Measurements from ENCODE around the gene RREB1. TPM values are rescaled to one million over a fixed set of nuclear protein-coding genes. Genes with fewer than 3 reads are reported as not detected.

Gene RREB1
- polyA plus RNA-seq, 1 donor from 2014 or later, result not detected

DNA sequence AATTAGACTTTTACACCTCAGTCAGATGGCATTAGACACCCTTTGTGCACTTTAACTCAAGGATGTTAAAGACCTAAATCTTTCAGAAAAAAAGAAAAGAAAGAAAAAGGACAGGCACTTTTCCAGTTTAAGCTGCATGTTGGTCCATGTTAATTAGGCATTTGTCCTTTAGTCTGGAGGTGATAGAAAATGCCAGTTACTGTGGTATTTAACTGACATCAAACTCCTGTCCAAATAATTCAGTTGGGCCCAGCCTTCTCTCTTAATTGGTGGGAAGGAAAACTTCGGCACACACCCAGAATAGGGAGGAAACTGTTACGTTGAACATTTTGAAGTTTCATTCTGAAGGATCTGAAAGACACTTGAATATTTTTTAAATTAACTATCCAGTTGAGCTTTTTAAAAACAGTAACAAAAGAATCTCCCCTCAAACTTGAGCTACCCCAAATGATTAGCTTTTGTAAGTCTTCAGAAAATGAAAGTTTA, 30.3 kb downstream of the RREB1 start:
- no peaks in the 10 kb centered on the region for H3K9me3 ChIP-seq (ENCODE audit: low read length)
- no peaks in the 10 kb centered on the region for H3K27me3 ChIP-seq (ENCODE audit: insufficient read depth, low read depth, low read length)
- H3K9ac ChIP-seq (ENCODE audit: low read length), result no peak overlapping the region
- H3K4me3 ChIP-seq (ENCODE audit: low read length), result no peak overlapping the region
- TF ChIP-seq EP300 (conservative IDR thresholded peaks at IDR 0.05; ENCODE audit: poor library complexity, severe bottlenecking) (no peak), SMC3 (conservative IDR thresholded peaks at IDR 0.05; ENCODE audit: poor library complexity) (no peak), TAF1 (IDR thresholded peaks at IDR 0.05; ENCODE audit: low read depth) (no peak), RAD21 (conservative IDR thresholded peaks at IDR 0.05) (no peak)
- no peaks in the 10 kb centered on the region for H3K36me3 ChIP-seq (ENCODE audit: insufficient read depth, low read length)
- no peaks in the 10 kb centered on the region for H3F3A ChIP-seq (ENCODE audit: insufficient read depth, low read length, poor library complexity, severe bottlenecking)
- H3K9me2 ChIP-seq (ENCODE audit: insufficient read depth, low read length), result no peaks in the 10 kb centered on the region
- no peak overlapping the region for H2AFZ ChIP-seq (ENCODE audit: low read depth, low read length)
- H3K27ac ChIP-seq (ENCODE audit: low read length), result no peak overlapping the region
- no peaks in the 10 kb centered on the region for H4K20me1 ChIP-seq (ENCODE audit: insufficient read depth)
- no peaks in the 10 kb centered on the region for H3K79me2 ChIP-seq (replicated peaks; ENCODE audit: insufficient read depth, low read length)
- H3K4me2 ChIP-seq (ENCODE audit: low read length), result no peak overlapping the region

DNA sequence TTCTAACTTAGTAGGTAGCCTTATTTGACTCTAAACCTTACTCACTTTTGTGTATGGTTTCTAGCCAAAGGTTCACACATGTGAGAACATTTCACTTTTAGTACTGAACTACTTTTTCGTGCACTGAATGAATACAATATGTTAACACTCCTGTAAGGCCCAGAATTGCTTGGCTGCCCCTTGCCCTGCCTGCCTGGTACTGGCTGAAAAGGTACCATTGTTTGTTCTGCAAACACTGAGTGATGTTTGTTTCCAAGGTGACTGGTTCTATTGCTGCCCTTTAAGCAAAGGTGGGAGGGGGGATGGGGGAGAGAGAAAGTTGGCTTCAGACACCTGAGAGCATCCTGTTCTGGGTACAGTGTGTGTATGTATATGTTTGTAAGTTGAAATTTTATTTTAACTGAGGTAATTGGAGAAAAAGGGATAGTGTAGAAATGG, 31.2 kb downstream of the RREB1 start:
- Histone ChIP-seq H3K4me2 (ENCODE audit: low read length) (no peak overlapping the region), H3K9ac (ENCODE audit: low read length) (no peak overlapping the region), H3K27ac (ENCODE audit: low read length) (no peak overlapping the region), H3K36me3 (ENCODE audit: insufficient read depth, low read length) (no peaks in the 10 kb centered on the region), H2AFZ (ENCODE audit: low read depth, low read length) (no peak overlapping the region), H3K9me3 (ENCODE audit: low read length) (no peaks in the 10 kb centered on the region), H3K27me3 (ENCODE audit: insufficient read depth, low read depth, low read length) (no peaks in the 10 kb centered on the region), H4K20me1 (ENCODE audit: insufficient read depth) (no peaks in the 10 kb centered on the region), H3K79me2 (replicated peaks; ENCODE audit: insufficient read depth, low read length) (no peaks in the 10 kb centered on the region), H3K4me3 (ENCODE audit: low read length) (no peak overlapping the region), H3K9me2 (ENCODE audit: insufficient read depth, low read length) (no peaks in the 10 kb centered on the region), H3F3A (ENCODE audit: insufficient read depth, low read length, poor library complexity, severe bottlenecking) (no peaks in the 10 kb centered on the region)
- TF ChIP-seq SMC3 (conservative IDR thresholded peaks at IDR 0.05; ENCODE audit: poor library complexity), result no peak
- no peak for TF ChIP-seq EP300 (conservative IDR thresholded peaks at IDR 0.05; ENCODE audit: poor library complexity, severe bottlenecking)
- no peak for TF ChIP-seq EZH2 (IDR thresholded peaks at IDR 0.05; ENCODE audit: borderline replicate concordance, insufficient read depth, low read length, poor library complexity, severe bottlenecking)
- TF ChIP-seq, protein P1, sequence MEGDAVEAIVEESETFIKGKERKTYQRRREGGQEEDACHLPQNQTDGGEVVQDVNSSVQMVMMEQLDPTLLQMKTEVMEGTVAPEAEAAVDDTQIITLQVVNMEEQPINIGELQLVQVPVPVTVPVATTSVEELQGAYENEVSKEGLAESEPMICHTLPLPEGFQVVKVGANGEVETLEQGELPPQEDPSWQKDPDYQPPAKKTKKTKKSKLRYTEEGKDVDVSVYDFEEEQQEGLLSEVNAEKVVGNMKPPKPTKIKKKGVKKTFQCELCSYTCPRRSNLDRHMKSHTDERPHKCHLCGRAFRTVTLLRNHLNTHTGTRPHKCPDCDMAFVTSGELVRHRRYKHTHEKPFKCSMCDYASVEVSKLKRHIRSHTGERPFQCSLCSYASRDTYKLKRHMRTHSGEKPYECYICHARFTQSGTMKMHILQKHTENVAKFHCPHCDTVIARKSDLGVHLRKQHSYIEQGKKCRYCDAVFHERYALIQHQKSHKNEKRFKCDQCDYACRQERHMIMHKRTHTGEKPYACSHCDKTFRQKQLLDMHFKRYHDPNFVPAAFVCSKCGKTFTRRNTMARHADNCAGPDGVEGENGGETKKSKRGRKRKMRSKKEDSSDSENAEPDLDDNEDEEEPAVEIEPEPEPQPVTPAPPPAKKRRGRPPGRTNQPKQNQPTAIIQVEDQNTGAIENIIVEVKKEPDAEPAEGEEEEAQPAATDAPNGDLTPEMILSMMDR (IDR thresholded peaks at IDR 0.05; ENCODE audit: poor library complexity, severe bottlenecking), result no peak
- TF ChIP-seq RAD21 (conservative IDR thresholded peaks at IDR 0.05), result no peak
- TF ChIP-seq POLR2AphosphoS5 (IDR thresholded peaks at IDR 0.05), result no peak
- TF ChIP-seq MXI1 (conservative IDR thresholded peaks at IDR 0.05; ENCODE audit: poor library complexity, severe bottlenecking), result no peak
- TF ChIP-seq, protein P2, sequence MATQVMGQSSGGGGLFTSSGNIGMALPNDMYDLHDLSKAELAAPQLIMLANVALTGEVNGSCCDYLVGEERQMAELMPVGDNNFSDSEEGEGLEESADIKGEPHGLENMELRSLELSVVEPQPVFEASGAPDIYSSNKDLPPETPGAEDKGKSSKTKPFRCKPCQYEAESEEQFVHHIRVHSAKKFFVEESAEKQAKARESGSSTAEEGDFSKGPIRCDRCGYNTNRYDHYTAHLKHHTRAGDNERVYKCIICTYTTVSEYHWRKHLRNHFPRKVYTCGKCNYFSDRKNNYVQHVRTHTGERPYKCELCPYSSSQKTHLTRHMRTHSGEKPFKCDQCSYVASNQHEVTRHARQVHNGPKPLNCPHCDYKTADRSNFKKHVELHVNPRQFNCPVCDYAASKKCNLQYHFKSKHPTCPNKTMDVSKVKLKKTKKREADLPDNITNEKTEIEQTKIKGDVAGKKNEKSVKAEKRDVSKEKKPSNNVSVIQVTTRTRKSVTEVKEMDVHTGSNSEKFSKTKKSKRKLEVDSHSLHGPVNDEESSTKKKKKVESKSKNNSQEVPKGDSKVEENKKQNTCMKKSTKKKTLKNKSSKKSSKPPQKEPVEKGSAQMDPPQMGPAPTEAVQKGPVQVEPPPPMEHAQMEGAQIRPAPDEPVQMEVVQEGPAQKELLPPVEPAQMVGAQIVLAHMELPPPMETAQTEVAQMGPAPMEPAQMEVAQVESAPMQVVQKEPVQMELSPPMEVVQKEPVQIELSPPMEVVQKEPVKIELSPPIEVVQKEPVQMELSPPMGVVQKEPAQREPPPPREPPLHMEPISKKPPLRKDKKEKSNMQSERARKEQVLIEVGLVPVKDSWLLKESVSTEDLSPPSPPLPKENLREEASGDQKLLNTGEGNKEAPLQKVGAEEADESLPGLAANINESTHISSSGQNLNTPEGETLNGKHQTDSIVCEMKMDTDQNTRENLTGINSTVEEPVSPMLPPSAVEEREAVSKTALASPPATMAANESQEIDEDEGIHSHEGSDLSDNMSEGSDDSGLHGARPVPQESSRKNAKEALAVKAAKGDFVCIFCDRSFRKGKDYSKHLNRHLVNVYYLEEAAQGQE (IDR thresholded peaks at IDR 0.05; ENCODE audit: borderline replicate concordance), result no peak
- no peak for TF ChIP-seq TAF1 (IDR thresholded peaks at IDR 0.05; ENCODE audit: low read depth)
